T-helper 17 cell (primary cell): ENCODE results near the gene CAGE1. TPM values are rescaled to one million over a fixed set of nuclear protein-coding genes. Genes with fewer than 3 reads are reported as not detected.
"Not testable (repeated sequence)": the region's sequence is repeated elsewhere in the genome, so short reads cannot be mapped to it uniquely, and the experiment has no call there.

Experiments
- ATAC-seq: fragments of 150-1000 bp; cut with Tn5 transposase; 2 replicates; pipeline ENCODE4 v1.10.0; 2021; ENCODE audit warnings: mild to moderate bottlenecking, moderate library complexity
- DNase-seq, 3 donors: peaks; one replicate each; pipeline versions ENCODE4 v3.0.0 to v3.0.0-alpha.2; 2020 to 2021
- H3K9me3 ChIP-seq: one replicate; pipeline ENCODE4 v1.7.0; 2013; ENCODE audit warnings: low read length, mild to moderate bottlenecking; ENCODE audit not compliant: control insufficient read depth, poor library complexity, severe bottlenecking
- H3K27ac Mint-ChIP-seq: one replicate; pipeline ENCODE4 v1.8.0; 2022; ENCODE audit warnings: mild to moderate bottlenecking, moderate library complexity, mixed read lengths
- H3K27me3 Mint-ChIP-seq: one replicate; pipeline ENCODE4 v1.8.0; 2022; ENCODE audit warnings: mixed read lengths
- H3K36me3 Mint-ChIP-seq: one replicate; pipeline ENCODE4 v1.8.0; 2022; ENCODE audit warnings: low read depth, mixed read lengths
- H3K4me1 Mint-ChIP-seq: one replicate; pipeline ENCODE4 v1.8.0; 2022; ENCODE audit warnings: mild to moderate bottlenecking, mixed read lengths
- H3K4me3 Mint-ChIP-seq: one replicate; pipeline ENCODE4 v1.8.0; 2022; ENCODE audit warnings: mild to moderate bottlenecking, moderate library complexity, mixed read lengths
- total RNA-seq, 4 donors: library from RNA in 2 of 4; stranded (reverse) in 2 of 4; gene quantifications; one replicate each; pipeline ENCODE4 v1.2.3 and lab custom pipeline; 2022 to 2026

Gene CAGE1
- total RNA-seq, 2 donors from 2014 or later = 0.57 to 0.60 TPM

DNA sequence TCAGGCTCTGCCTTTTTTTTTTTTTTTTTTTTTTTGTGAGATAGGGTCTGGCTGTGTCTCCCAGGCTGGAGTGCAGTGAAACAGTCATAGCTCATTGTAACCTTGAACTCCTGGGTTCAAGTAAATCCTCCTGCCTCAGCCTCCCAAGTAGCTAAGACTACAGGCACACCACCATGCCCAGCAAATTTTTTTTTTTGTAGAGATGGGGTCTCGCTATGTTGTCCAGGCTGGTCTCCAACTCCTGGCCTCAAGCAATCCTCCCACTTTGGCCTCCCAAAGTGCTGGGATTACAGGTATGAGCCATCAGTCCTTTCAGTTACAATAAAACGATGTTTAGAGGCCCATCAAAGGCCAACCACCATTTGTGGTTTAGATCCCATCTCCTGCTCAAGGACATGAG lies 70.1 kb downstream of the CAGE1 start:
- not testable (repeated sequence) for DNase-seq, ATAC-seq, H3K36me3 Mint-ChIP-seq, H3K9me3 ChIP-seq, H3K4me1 Mint-ChIP-seq, H3K27me3 Mint-ChIP-seq, H3K4me3 Mint-ChIP-seq, H3K27ac Mint-ChIP-seq

DNA sequence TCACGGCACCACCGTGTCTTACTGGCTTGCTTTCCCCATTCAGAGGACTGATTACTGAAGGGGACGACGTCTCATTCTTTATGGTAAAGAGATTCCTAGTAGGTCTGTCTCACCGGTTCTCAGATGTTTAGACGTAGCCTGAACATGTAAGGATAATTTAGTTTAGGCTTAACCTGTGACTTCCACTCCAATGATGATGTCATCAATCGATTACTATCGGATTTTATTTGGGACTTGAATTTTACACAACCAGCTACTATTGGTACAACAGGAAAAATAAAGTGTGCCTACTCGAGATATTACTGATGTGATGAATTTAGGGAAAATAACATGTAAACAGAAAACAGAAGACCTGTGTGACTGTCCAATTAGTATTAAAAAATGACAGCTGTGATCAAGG lies 72.0 kb downstream of the CAGE1 start:
- Mint-ChIP-seq H3K4me3 (no peak overlapping the region), H3K36me3 (no peaks in the 10 kb centered on the region), H3K4me1 (peaks cover 6% of the 10 kb centered on the region), H3K27me3 (peaks cover 5% of the 10 kb centered on the region), H3K27ac (no peak overlapping the region)
- ATAC-seq (no peak), DNase-seq (no peak)
- H3K9me3 ChIP-seq = no peaks in the 10 kb centered on the region

DNA sequence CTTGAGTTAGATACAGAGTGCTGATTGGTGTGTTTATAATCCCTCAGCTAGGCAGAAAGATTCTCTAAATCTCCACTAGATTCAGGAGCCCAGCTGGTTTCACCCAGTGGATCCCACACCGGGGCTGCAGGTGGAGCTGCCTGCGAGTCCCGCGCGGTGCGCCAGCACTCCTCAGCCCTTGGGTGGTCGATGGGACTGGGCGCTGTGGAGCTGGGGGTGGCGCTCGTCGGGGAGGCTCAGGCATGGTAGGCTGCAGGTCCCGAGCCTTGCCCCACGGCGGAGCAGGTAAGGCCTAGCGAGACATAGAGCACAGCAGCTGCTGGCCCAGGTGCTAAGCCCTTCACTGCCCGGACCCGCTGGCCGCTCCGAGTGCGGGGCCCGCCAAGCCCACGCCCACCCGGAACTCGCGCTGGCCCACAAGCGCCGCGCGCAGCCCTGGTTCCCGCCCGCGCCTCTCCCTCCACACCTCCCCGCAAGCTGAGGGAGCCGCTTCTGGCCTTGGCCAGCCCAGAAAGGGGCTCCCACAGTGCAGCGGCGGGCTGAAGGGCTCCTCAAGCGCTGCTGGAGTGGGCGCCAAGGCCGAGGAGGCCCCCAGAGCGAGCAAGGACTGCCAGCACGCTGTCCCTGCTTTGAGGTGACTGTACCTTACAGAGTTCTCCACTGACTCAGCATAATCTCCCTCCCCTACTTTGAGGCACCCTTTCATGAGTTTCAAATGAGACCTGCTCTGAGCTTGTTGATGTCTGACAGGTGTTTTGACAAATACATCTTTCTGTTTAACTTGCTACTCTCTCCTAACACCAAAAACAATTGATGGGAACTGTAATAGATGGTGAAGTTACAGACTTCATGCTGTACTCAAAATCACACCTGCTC lies 72.6 kb downstream of the CAGE1 start:
- H3K27ac Mint-ChIP-seq = no peak overlapping the region
- DNase-seq = no peak
- no peaks in the 10 kb centered on the region for H3K36me3 Mint-ChIP-seq
- H3K27me3 Mint-ChIP-seq = no peaks in the 10 kb centered on the region
- no peak overlapping the region for H3K4me3 Mint-ChIP-seq
- H3K4me1 Mint-ChIP-seq = peaks cover 11% of the 10 kb centered on the region
- ATAC-seq = no peak
- no peaks in the 10 kb centered on the region for H3K9me3 ChIP-seq

DNA sequence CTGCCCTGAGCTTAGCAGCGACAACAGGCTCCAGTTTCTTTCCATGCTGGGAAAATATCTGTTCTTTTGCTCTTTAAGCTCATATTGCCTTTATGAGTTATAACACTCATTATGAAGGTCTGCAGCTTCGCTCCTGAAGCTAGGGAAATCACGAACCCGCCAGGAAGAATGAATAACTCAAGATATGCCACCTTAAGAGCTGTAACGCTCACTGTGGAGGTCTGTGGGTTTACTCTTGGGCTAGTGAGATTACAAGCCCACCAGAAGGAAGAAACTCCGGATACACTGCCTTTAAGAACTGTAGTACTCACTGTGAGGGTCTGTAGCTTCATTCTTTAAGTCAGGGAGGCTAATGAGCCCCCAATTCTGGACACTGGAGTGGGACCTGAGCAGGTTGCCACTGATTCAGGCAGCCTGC lies 73.6 kb downstream of the CAGE1 start:
- H3K36me3 Mint-ChIP-seq = no peaks in the 10 kb centered on the region
- no peak for DNase-seq
- H3K9me3 ChIP-seq = no peaks in the 10 kb centered on the region
- peaks cover 15% of the 10 kb centered on the region for H3K4me1 Mint-ChIP-seq
- no peak overlapping the region for H3K27ac Mint-ChIP-seq
- H3K27me3 Mint-ChIP-seq = no peaks in the 10 kb centered on the region
- no peak overlapping the region for H3K4me3 Mint-ChIP-seq
- ATAC-seq = no peak

DNA sequence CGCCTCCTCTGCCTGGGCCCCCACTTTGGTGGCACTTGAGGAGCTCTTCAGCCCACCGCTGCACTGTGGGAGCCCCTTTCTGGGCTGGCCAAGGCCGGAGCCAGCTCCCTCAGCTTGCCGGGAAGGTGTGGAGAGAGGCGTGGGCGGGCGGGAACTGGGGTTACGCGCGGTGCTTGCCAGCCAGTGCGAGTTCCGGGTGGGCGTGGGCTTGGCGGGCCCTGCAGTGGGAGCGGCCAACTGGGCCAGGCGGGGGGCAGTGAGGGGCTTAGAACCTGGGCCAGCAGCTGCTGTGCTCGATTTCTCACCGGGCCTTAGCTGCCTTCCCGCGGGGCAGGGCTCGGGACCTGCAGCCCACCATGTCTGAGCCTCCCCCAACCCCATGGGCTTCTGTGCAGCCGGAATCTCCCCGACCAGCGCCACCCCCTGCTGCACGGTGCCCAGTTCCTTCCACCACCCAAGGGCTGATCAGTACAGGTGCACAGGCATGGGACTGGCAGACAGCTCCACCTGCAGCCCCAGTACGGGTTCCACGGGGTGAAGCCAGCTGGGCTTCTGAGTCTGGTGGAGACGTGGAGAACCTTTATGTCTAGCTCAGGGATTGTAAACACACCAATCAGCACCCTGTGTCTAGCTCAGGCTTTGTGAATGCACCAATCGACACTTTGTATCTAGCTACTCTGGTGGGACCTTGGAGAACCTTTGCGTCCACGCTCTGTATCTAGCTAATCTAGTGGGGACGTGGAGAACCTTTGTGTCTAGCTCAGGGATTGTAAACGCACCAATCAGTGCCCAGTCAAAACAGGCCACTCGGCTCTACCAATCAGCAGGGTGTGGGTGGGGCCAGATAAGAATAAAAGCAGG lies 74.2 kb downstream of the CAGE1 start:
- H3K36me3 Mint-ChIP-seq, ATAC-seq, H3K27me3 Mint-ChIP-seq, H3K9me3 ChIP-seq, H3K27ac Mint-ChIP-seq, DNase-seq, H3K4me3 Mint-ChIP-seq: not testable (repeated sequence)
- peaks cover 15% of the 10 kb centered on the region for H3K4me1 Mint-ChIP-seq

DNA sequence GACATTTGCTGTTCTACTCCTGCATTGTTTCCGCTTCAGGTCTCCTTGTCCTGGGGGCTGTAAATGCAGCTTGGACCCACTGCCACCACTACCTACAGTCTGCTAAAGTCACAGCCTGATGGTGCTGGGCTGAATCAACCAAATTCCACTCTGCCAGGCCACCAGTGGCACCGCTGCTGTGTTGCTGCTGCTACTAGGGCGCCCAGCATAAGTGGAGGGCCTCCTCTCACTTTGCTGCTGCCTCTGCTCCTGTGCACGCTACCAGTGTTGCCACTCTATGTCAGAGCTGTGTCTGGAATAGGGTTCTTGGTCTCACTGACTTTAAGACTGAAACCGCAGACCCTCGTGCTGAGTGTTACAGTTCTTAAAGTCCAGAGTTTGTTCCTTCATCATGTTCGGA lies 75.1 kb downstream of the CAGE1 start:
- peaks cover 21% of the 10 kb centered on the region for H3K4me1 Mint-ChIP-seq
- no peaks in the 10 kb centered on the region for H3K36me3 Mint-ChIP-seq
- peak overlapping the region; percentile 98 for H3K27ac Mint-ChIP-seq

DNA sequence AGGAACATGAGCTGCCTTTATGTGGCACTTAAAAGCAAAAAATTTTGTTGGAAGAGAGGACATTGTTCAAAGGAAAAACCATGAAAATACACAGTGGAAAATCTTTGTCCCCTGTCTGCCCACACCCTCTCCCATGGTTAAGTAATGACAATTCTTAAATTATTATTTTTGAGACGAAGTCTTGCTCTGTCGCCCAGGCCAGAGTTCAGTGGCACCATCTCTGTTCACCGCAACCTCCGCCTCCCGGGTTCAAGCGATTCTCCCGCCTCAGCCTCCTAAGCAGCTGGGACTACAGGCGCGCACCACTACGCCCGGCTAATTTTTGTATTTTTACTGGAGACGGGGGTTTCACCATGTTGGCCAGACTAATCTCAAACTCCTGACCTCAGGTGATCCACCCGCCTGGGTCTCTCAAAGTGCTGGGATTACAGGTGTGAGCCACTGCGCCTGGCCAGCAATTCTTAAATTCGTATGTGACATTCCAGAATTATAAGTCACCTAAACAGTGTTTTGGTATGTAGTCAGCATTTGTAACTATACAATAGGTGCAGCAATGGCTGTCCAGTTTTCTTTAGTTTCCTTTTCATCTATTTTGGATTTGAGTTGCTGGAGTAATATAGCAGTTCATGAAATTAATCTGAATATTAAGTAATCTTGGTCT lies 75.9 kb downstream of the CAGE1 start:
- H3K4me3 Mint-ChIP-seq = peak overlapping the region; percentile 97
- ATAC-seq (no peak), DNase-seq (no peak)
- H3K4me1 Mint-ChIP-seq = peaks cover 26% of the 10 kb centered on the region
- peak overlapping the region; percentile 98 for H3K27ac Mint-ChIP-seq
- H3K9me3 ChIP-seq = no peaks in the 10 kb centered on the region
- H3K27me3 Mint-ChIP-seq = no peaks in the 10 kb centered on the region
- peaks cover 2% of the 10 kb centered on the region for H3K36me3 Mint-ChIP-seq

More for the DNA sequence above, 75.1 kb downstream of the CAGE1 start:
- no peak overlapping the region for H3K4me3 Mint-ChIP-seq
- H3K27me3 Mint-ChIP-seq = no peaks in the 10 kb centered on the region
- H3K9me3 ChIP-seq = no peaks in the 10 kb centered on the region
- ATAC-seq (no peak), DNase-seq (no peak)

DNA sequence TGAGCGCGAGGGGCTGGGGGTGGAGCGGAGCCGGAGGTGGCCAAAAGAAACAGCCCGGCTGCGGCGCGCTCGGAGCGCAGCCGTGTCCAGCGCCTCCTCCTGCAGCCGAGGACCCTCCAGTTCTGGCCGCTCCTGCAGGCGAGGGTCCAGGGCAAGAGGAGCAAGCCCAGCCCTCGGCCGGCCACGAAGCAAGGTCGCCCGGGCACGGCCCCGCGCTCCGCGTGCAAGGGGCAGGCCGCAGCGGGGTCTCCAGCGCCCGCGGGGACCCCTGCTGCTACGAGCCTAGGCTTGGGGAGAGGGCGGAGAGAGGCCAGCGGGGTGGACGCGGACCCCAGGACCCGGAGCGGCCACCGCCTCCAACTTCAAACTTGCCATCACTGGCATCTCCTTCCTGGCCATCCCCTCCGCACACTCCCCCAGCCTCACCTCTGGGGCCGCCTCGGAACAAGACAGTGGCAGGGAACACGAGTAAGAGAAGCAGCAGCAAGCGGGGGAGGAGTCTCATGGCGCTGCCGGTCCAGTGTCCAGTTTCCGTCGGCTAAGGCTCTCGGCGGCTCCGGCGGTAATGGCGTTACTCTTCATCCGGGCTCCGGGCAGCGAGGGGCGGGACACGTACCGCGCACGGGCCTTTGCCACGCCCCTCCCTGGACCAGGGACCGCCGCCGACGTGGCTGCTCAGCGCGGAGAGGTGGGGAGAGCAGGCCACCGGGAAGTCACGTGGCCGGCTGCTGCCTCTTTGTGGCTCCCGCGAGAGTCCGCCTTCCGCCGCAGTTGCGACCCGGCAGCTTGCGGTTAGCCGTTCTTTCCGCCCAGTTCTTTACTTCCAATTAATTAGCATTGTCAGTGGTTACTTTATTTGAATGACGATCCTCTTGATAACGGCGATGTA lies 76.7 kb downstream of the CAGE1 start, which contains the start of gene SSR1:
Gene SSR1, minus strand, starts transcription at position 584 of the 889 bp plus-strand sequence. Its CDS starts 79 bp downstream, at position 505.
- DNase-seq (peak; percentile 79 to 87 (median 86)), ATAC-seq (peak; percentile 97)
- Mint-ChIP-seq H3K36me3 (peaks cover 4% of the 10 kb centered on the region), H3K4me1 (peaks cover 31% of the 10 kb centered on the region), H3K4me3 (peak within 1 kb of the TSS; percentile 97), H3K27ac (peak within 1 kb of the TSS; percentile 98), H3K27me3 (no peaks in the 10 kb centered on the region)
- H3K9me3 ChIP-seq = no peaks in the 10 kb centered on the region

DNA sequence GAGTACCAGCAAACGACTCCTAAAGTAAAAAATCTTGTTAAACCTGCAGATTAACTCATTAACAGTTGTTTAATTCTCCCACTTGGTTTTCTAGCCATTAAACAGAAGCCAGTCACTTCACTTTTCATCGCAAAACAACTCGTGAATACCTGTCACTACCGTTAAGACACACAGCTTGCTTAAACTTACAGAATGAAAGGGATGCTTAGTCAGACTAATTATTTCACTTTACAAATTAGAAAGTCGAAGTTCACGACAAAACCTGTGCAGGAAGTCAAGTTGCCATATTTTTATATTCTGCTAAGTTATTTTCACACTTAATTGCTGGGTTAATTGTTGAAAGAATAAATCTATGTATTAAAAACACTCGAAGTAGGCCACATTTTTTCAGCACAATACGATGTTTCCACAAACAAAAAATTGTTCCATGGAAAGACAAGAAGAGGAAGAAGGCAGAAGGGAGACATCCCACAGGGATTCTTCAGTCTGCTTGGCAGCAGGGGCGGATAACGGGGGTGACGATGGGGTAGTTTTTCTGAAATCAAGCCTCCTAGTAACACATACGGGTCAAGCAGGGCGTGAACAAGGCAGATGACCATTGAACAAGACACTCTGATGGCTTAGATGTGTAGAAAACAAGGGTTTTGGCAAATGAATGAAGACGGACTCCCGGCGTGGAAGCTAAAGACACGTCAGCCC lies 77.5 kb downstream of the CAGE1 start:
- peak overlapping the region; percentile 97 for H3K4me3 Mint-ChIP-seq
- H3K4me1 Mint-ChIP-seq = peaks cover 33% of the 10 kb centered on the region
- peak overlapping the region; percentile 98 for H3K27ac Mint-ChIP-seq
- no peaks in the 10 kb centered on the region for H3K9me3 ChIP-seq
- H3K27me3 Mint-ChIP-seq = no peaks in the 10 kb centered on the region
- no peak for ATAC-seq
- DNase-seq = no peak
- H3K36me3 Mint-ChIP-seq = peaks cover 4% of the 10 kb centered on the region

DNA sequence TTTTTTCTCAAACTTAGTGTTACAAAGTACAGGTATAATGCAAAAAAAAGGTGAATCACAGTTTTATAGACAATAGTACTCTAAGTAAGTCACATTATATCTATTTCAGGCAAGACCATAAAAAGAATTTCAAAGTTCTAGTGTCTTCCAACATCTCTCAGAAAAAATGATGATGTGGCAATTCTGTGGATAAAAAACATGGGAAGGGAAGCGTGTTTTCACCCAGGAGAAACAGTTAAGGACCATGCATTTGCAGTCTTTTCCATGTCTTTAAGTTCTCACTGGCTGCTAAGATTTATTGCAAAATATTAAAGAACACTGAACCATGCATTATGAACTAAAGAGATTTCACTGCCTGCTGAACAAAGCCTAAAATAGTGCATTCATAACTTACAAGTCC lies 78.4 kb downstream of the CAGE1 start:
- Mint-ChIP-seq H3K36me3 (peaks cover 4% of the 10 kb centered on the region), H3K27ac (peak overlapping the region; percentile 98), H3K4me3 (peak overlapping the region; percentile 66), H3K27me3 (no peaks in the 10 kb centered on the region), H3K4me1 (peaks cover 33% of the 10 kb centered on the region)
- DNase-seq (no peak), ATAC-seq (no peak)
- no peaks in the 10 kb centered on the region for H3K9me3 ChIP-seq

DNA sequence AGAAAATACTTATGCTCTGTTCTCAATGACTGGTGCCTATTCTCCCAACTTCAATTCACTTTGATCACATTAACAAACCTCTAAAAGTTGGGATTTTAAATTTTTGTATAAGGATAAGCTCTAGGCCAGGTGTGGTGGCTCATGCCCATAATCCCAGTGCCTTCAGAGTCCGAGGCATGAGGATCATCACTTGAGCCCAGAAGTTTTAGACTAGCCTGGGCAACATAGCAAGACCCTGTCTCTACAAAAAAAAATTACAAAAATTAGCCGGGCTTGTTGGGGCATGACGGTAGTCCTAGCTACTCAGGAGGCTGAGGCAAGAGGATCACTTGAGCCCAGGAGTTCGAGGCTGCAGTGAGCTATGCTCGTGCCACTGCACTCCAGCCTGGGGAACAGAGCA lies 80.5 kb downstream of the CAGE1 start:
- DNase-seq (no peak), ATAC-seq (no peak)
- peaks cover 12% of the 10 kb centered on the region for H3K36me3 Mint-ChIP-seq
- H3K9me3 ChIP-seq = no peaks in the 10 kb centered on the region
- no peaks in the 10 kb centered on the region for H3K27me3 Mint-ChIP-seq
- H3K4me1 Mint-ChIP-seq = peaks cover 44% of the 10 kb centered on the region
- H3K27ac Mint-ChIP-seq = peak overlapping the region; percentile 27
- no peak overlapping the region for H3K4me3 Mint-ChIP-seq

DNA sequence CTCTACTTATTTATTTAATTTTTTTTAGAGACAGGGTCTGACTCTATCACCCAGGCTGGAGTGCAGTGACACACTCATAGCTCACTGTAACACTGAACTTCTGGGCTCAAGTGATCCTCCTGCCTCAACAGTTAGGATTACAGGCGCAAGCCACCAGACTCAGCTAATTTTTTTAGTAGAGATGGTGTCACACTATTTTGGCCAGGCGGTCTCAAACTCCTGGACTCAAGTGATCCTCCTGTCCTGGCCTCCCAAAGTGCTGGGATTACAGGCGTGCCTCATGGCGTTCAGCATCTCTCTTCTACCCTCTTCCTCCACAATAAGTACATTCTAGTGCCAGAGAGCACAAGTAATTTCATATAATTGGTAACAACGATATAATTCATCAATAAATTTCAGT lies 82.0 kb downstream of the CAGE1 start:
- H3K9me3 ChIP-seq = no peaks in the 10 kb centered on the region
- Mint-ChIP-seq H3K36me3 (peaks cover 12% of the 10 kb centered on the region), H3K27me3 (no peaks in the 10 kb centered on the region), H3K27ac (peak overlapping the region; percentile 80), H3K4me1 (peaks cover 41% of the 10 kb centered on the region), H3K4me3 (no peak overlapping the region)
- DNase-seq (no peak), ATAC-seq (no peak)
